ENCODE results near the gene PLA2G2E.

Gene PLA2G2E

GRCh38 chr1:19920132-19920710, 3.2 kb downstream of the PLA2G2E start:
- Mint-ChIP-seq H3K9me3 (no peaks in the 10 kb centered on the region), H3K36me3 (no peaks in the 10 kb centered on the region), H3K27ac (no peak overlapping the region), H3K4me3 (no peak overlapping the region), H3K27me3 (peaks cover 6% of the 10 kb centered on the region), H3K4me1 (no peaks in the 10 kb centered on the region)
- no peak for DNase-seq
- CTCF ChIA-PET: interaction anchor here (0.7 to 7.6 kb wide), 3 partner anchors 232 to 292 kb away, joined by 3 to 51 read pairs (median 3); no protein-coding TSS in a partner anchor

GRCh38 chr1:19918057-19918456, 5.4 kb downstream of the PLA2G2E start:
- Mint-ChIP-seq H3K9me3 (no peaks in the 10 kb centered on the region), H3K36me3 (no peaks in the 10 kb centered on the region), H3K27ac (no peak overlapping the region), H3K4me3 (no peak overlapping the region), H3K27me3 (peaks cover 6% of the 10 kb centered on the region), H3K4me1 (no peaks in the 10 kb centered on the region)
- DNase-seq: peak; percentile 88
- CTCF ChIA-PET: interaction anchor here (0.6 to 7.6 kb wide), 12 partner anchors 11 to 574 kb away, joined by 3 to 51 read pairs (median 3); no protein-coding TSS in a partner anchor

GRCh38 chr1:19910650-19911049, 12.8 kb downstream of the PLA2G2E start:
- Mint-ChIP-seq H3K27ac (no peak overlapping the region), H3K9me3 (no peaks in the 10 kb centered on the region), H3K36me3 (peaks cover 37% of the 10 kb centered on the region), H3K4me1 (no peaks in the 10 kb centered on the region), H3K4me3 (no peak overlapping the region), H3K27me3 (no peaks in the 10 kb centered on the region)
- no peak for DNase-seq
- CTCF ChIA-PET: no interaction called here

GRCh38 chr1:19909971-19910370, 13.4 kb downstream of the PLA2G2E start:
- Mint-ChIP-seq H3K27ac (no peak overlapping the region), H3K36me3 (peaks cover 39% of the 10 kb centered on the region), H3K27me3 (no peaks in the 10 kb centered on the region), H3K4me1 (no peaks in the 10 kb centered on the region), H3K4me3 (no peak overlapping the region), H3K9me3 (no peaks in the 10 kb centered on the region)
- CTCF ChIA-PET: no interaction called here
- DNase-seq: no peak

GRCh38 chr1:19909392-19909791, 14.0 kb downstream of the PLA2G2E start:
- H3K36me3 Mint-ChIP-seq: peaks cover 45% of the 10 kb centered on the region
- no peaks in the 10 kb centered on the region for H3K27me3 Mint-ChIP-seq
- H3K4me1 Mint-ChIP-seq: no peaks in the 10 kb centered on the region
- no peak for DNase-seq
- no peaks in the 10 kb centered on the region for H3K9me3 Mint-ChIP-seq
- CTCF ChIA-PET: no interaction called here
- H3K27ac Mint-ChIP-seq: no peak overlapping the region
- no peak overlapping the region for H3K4me3 Mint-ChIP-seq

GRCh38 chr1:19907456-19907855, 16.0 kb downstream of the PLA2G2E start:
- H3K36me3 Mint-ChIP-seq: peaks cover 52% of the 10 kb centered on the region
- CTCF ChIA-PET: interaction anchor here (0.8 kb wide), 1 partner anchor 10 kb away, joined by 3 read pairs; no protein-coding TSS in a partner anchor

GRCh38 chr1:19903621-19904020, 19.8 kb downstream of the PLA2G2E start:
- no peaks in the 10 kb centered on the region for H3K4me1 Mint-ChIP-seq
- no peak overlapping the region for H3K27ac Mint-ChIP-seq
- no peaks in the 10 kb centered on the region for H3K27me3 Mint-ChIP-seq
- CTCF ChIA-PET: interaction anchor here (1.0 kb wide), 1 partner anchor 14 kb away, joined by 3 read pairs; no protein-coding TSS in a partner anchor
- H3K36me3 Mint-ChIP-seq: peaks cover 67% of the 10 kb centered on the region
- H3K9me3 Mint-ChIP-seq: no peaks in the 10 kb centered on the region
- no peak for DNase-seq
- H3K4me3 Mint-ChIP-seq: no peak overlapping the region

More at GRCh38 chr1:19907456-19907855, 16.0 kb downstream of the PLA2G2E start:
- no peak for DNase-seq
- H3K27me3 Mint-ChIP-seq: no peaks in the 10 kb centered on the region
- H3K4me3 Mint-ChIP-seq: no peak overlapping the region
- H3K27ac Mint-ChIP-seq: no peak overlapping the region
- H3K4me1 Mint-ChIP-seq: no peaks in the 10 kb centered on the region
- H3K9me3 Mint-ChIP-seq: no peaks in the 10 kb centered on the region

GRCh38 chr1:19901653-19902052, 21.8 kb downstream of the PLA2G2E start:
- H3K4me3 Mint-ChIP-seq: no peak overlapping the region
- no peaks in the 10 kb centered on the region for H3K27me3 Mint-ChIP-seq
- CTCF ChIA-PET: no interaction called here
- H3K36me3 Mint-ChIP-seq: peaks cover 60% of the 10 kb centered on the region
- no peaks in the 10 kb centered on the region for H3K4me1 Mint-ChIP-seq
- H3K27ac Mint-ChIP-seq: no peak overlapping the region
- no peak for DNase-seq
- no peaks in the 10 kb centered on the region for H3K9me3 Mint-ChIP-seq

DNA sequence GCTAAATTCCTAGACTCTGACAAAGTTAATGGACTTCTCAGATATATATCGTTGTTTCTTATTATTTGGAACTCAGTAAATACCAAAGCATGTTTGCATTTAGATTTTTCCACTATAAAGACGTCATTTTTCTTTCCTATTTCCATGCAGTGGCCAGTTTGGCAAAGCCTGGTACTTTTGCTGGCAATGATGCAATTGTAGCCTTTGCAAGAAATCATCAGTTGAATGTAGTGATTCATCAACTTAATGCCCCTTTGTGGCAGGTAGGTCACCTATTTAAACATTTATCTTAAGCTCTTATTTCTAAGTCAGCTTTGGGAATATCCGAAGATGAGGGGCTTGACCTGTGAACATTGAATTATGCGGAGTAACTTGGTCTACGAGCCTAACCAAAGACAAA, 29.2 kb downstream of the PLA2G2E start:
- no peaks in the 10 kb centered on the region for H3K9me3 Mint-ChIP-seq
- CTCF ChIA-PET: interaction anchor here (1.2 kb wide), 1 partner anchor 12 kb away, joined by 4 read pairs; the partner anchor contains the start of gene OTUD3
- DNase-seq: no peak
- no peaks in the 10 kb centered on the region for H3K4me1 Mint-ChIP-seq
- H3K27ac Mint-ChIP-seq: no peak overlapping the region
- H3K4me3 Mint-ChIP-seq: no peak overlapping the region
- no peaks in the 10 kb centered on the region for H3K27me3 Mint-ChIP-seq
- H3K36me3 Mint-ChIP-seq: peaks cover 38% of the 10 kb centered on the region

- H3K36me3 Mint-ChIP-seq: peaks cover 33% of the 10 kb centered on the region
- H3K4me3 Mint-ChIP-seq: no peak overlapping the region
- CTCF ChIA-PET: interaction anchor here (1.2 kb wide), 1 partner anchor 11 kb away, joined by 4 read pairs; the partner anchor contains the start of gene OTUD3
- DNase-seq: no peak
- no peak overlapping the region for H3K27ac Mint-ChIP-seq
- no peaks in the 10 kb centered on the region for H3K27me3 Mint-ChIP-seq
- no peaks in the 10 kb centered on the region for H3K4me1 Mint-ChIP-seq
- H3K9me3 Mint-ChIP-seq: no peaks in the 10 kb centered on the region
These were observed 29.7 kb downstream of the PLA2G2E start for GRCh38 chr1:19893687-19894086.

- CTCF ChIA-PET: no interaction called here
- Mint-ChIP-seq H3K27ac (no peak overlapping the region), H3K36me3 (peaks cover 31% of the 10 kb centered on the region), H3K27me3 (no peaks in the 10 kb centered on the region), H3K4me1 (no peaks in the 10 kb centered on the region), H3K4me3 (no peak overlapping the region), H3K9me3 (no peaks in the 10 kb centered on the region)
- no peak for DNase-seq
These were observed 30.7 kb downstream of the PLA2G2E start for GRCh38 chr1:19892628-19893168.

GRCh38 chr1:19892129-19892528, 31.3 kb downstream of the PLA2G2E start:
- no peak for DNase-seq
- Mint-ChIP-seq H3K36me3 (peaks cover 27% of the 10 kb centered on the region), H3K27me3 (no peaks in the 10 kb centered on the region), H3K27ac (no peak overlapping the region), H3K4me1 (no peaks in the 10 kb centered on the region), H3K4me3 (no peak overlapping the region), H3K9me3 (no peaks in the 10 kb centered on the region)
- CTCF ChIA-PET: no interaction called here

DNA sequence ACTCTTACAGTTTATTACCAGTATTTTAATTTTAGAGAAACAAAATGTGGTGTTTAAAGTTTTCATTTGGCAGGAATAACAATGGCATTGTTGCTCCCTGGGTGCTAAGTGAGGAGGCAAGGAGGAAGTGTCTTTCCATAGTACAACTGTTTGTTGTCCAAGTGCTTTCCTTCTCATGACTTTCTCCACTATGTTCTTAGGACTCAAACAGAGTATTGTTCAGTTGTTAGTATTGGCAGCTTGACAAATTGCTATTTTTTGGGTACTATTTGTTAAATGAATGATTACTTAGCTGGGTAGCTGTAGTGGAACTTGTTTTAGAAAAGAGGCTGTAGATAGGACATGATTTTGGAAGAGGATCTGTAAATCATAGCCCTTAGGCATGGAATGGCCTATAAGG, 33.8 kb downstream of the PLA2G2E start:
- CTCF ChIA-PET: no interaction called here
- H3K4me1 Mint-ChIP-seq: peaks cover 9% of the 10 kb centered on the region
- no peaks in the 10 kb centered on the region for H3K9me3 Mint-ChIP-seq
- peaks cover 16% of the 10 kb centered on the region for H3K36me3 Mint-ChIP-seq
- H3K27me3 Mint-ChIP-seq: no peaks in the 10 kb centered on the region
- H3K27ac Mint-ChIP-seq: no peak overlapping the region
- DNase-seq: no peak
- H3K4me3 Mint-ChIP-seq: no peak overlapping the region

- no peak overlapping the region for H3K4me3 Mint-ChIP-seq
- CTCF ChIA-PET: no interaction called here
These were observed 35.3 kb downstream of the PLA2G2E start for GRCh38 chr1:19888112-19888511.

DNA sequence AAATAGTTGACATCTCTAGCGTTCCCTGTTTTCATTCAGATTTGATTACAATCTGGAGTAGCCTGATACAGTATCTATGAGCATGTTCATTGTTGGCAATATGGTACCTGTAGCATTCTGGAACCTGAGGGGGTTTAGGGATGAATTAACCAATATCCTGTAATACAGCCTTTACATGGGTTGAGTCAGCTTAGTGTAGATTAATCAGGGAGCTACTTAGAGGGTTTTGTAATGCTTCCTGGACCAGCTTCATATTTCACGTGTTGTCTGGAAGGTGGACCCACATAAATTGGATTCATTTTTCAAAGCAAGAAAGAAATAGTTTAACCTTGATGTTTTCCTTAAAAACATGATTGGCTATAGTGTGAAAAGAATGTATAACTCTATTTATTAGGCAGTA, 37.6 kb downstream of the PLA2G2E start:
- Mint-ChIP-seq H3K27me3 (peaks cover 5% of the 10 kb centered on the region), H3K36me3 (peaks cover 4% of the 10 kb centered on the region), H3K9me3 (peaks cover 2% of the 10 kb centered on the region), H3K27ac (no peak overlapping the region), H3K4me3 (no peak overlapping the region), H3K4me1 (peaks cover 34% of the 10 kb centered on the region)
- no peak for DNase-seq
- CTCF ChIA-PET: no interaction called here

More at GRCh38 chr1:19888112-19888511, 35.3 kb downstream of the PLA2G2E start:
- Mint-ChIP-seq H3K4me1 (peaks cover 23% of the 10 kb centered on the region), H3K27ac (no peak overlapping the region), H3K9me3 (no peaks in the 10 kb centered on the region), H3K27me3 (no peaks in the 10 kb centered on the region), H3K36me3 (peaks cover 16% of the 10 kb centered on the region)
- no peak for DNase-seq
